Measurements from ENCODE around the gene SLC16A6. TPM values are rescaled to one million over a fixed set of nuclear protein-coding genes. Genes with fewer than 3 reads are reported as not detected.
"Not testable (repeated sequence)": the region's sequence is repeated elsewhere in the genome, so short reads cannot be mapped to it uniquely, and the experiment has no call there.

The SLC16A6 gene
- total RNA-seq, 1 donor from 2014 or later, result 5.1 TPM

DNA sequence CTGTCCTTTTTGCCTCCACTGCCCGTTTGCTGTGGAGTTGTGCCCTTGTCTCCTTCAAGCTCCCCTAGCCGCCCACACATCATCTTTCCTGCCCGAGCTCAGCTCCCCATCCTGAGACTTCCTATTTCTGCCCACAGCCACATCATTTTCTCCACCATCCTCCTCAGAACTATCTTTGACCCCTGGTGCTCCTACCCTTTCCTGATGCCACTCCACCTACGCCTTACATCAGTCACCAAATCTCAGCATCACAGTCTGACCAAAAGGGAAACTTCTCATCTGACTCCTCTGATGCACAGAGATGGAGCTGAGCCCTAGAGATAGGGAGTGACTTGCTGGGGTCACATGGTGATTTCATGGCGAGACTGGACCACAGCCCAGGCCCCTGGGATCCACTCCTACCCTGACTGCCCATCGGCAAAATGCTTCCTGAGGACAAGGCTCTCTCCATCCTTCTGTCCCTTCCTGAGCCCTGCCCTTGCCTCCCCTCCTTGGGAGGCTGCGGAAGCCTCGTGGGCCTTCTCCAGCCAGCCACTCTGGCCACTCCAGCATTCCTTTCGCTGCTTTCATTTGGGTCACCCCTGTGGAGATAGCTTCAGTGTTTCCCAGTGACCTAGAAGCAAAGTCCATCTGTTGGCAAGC lies 62.8 kb downstream of the SLC16A6 start:
- intact Hi-C loops (cut with micrococcal nuclease), result not testable (repeated sequence)

DNA sequence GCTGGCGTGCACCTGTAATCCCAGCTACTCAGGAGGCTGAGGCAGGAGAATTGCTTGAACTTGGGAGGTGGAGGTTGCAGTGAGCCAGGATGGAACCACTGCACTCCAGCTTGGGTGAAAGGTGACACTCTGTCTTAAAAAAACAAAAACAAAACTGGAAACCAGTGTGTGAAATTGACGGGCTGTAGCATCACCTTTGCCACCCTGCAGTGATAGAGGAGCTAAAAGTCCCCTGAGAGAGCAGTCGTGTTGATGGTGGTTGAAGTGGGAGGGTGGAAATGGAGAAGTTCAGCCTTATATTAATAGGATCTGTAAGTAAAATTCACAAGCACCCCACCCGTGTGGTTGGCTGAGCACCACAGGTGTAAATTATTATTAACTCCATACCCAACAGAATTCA lies 65.9 kb downstream of the SLC16A6 start:
- intact Hi-C loops (cut with micrococcal nuclease), result not testable (repeated sequence)

DNA sequence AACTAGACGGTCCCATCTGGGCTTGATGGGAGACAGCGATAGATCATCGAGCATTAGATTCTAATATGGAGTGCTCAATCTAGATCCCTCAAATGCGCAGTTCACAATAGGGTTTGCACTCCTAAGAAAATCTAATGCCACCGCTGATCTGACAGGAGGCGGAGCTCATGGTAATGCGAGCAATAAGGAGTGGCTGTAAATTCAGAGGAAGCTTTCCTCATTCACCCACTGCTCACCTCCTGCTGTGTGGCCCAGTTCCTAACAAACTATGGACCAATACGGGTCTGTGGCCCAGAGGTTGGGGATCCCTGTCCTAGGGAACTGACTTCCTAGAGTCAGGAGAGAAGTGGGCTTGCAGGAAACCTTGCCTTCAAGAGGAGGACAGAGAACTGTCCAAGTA lies 68.3 kb downstream of the SLC16A6 start:
- intact Hi-C loops (cut with micrococcal nuclease), result no loop called here

DNA sequence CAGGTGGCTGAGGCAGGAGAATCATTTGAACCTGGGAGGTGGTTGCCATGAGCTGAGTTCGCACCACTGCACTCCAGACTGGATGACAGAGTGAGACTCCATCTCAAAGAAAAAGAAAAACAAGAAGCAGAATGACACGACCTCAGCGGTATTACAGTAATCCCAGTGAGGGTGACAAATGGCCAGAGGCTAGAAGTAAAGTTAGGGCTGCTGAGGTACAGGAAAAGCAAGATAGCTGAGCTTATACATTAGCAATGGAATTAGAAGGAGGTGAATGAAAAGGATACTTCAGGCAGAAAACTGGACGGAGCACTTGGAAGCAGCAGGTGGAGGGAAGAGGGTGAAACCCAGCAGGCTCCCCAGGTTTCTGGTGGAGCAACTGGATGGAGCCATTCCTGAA lies 69.1 kb downstream of the SLC16A6 start:
- intact Hi-C loops (cut with micrococcal nuclease), result no loop called here

DNA sequence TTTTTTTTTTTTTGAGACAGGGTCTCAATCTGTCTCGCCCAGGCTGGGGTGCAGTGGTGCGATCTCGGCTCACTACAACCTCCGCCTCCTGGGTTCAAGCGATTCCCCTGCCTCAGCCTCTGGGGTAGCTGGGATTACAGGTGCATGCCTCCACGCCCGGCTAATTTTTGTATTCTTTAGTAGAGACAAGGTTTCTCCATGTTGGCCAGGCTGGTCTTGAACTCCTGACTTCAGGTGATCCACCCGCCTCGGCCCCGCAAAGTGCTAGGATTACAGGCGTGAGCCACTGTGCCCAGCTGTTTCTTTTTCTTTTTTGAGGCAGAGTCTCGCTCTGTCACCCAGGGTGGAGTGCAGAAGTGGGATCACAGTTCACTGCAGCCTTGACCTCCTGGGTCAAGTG lies 70.1 kb downstream of the SLC16A6 start:
- intact Hi-C loops (cut with micrococcal nuclease), result not testable (repeated sequence)

DNA sequence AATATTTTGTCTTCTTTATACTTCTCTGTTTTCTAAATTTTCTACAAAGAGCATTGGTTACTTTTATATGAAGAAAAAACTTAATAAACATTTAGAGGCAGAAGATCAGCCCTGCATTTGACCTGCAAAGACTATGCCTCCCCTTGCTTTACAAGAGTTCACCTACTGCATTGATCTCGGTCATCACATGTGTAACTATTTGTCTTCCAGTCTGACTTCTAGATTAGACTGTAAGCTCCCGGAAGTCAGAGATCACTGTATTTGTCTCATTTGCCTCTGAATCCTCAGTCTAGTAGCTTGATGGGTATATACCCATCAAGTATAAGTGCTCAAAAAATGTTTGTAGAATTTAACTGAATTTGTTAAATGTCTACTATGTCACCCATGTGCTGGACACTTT lies 70.7 kb downstream of the SLC16A6 start:
- intact Hi-C loops (cut with micrococcal nuclease), result not testable (repeated sequence)

DNA sequence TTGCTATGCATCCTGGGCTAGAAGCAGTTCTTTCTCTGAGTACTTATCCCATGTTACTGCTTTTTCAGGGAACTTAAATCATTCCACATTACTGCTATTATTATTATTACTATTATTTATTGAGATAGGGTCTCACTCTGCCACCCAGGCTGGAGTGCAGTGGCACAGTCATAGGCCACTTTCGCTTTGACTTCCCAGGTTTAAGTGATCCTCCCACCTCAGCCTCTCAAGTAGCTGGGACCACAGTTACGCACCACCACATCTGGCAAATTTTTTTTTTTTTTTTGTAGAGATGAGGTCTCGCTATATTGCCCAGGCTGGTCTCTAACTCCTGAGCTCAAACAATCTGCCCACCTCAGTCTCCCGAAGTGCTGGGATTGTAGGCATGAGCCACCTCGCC lies 71.5 kb downstream of the SLC16A6 start:
- intact Hi-C loops (cut with micrococcal nuclease), result not testable (repeated sequence)

Other genes with a start within 250 kb of the SLC16A6 start
- 70.7 and 75.2 TPM in 2 replicates for gene AMZ2, start 43.1 kb downstream of the SLC16A6 start, total RNA-seq
- gene ARSG, start 368 bp upstream of the SLC16A6 start, total RNA-seq, result 6.9 and 7.4 TPM in 2 replicates
- 22.5 and 25.7 TPM in 2 replicates for gene WIPI1, start 166.4 kb upstream of the SLC16A6 start, total RNA-seq
- 217 and 220 TPM in 2 replicates for gene PRKAR1A, start 221.3 kb upstream of the SLC16A6 start, total RNA-seq